ENCODE results near the gene E2F2.

The E2F2 gene

GRCh38 chr1:23544444-23545389, 13.7 kb upstream of the E2F2 start:
- ChIA-PET CTCF (interaction anchor here (0.6 to 18.2 kb wide), 30 partner anchors 9 to 499 kb away, joined by 3 to 506 read pairs (median 4); partner anchors contain the start of genes E2F2 and RPL11), POLR2A (interaction anchor here (0.9 to 2.3 kb wide), 4 partner anchors 14 to 93 kb away, joined by 3 to 11 read pairs (median 6); partner anchors contain the start of gene ID3)
- Histone ChIP-seq H3K9me3 (ENCODE audit: control insufficient read depth, insufficient read depth, low read depth, low read length) (no peaks in the 10 kb centered on the region), H3K27ac (ENCODE audit: extremely low read depth, low read depth, low read length) (no peak overlapping the region), H3K4me3 (ENCODE audit: low read depth, low read length) (no peak overlapping the region), H3K36me3 (ENCODE audit: control insufficient read depth in 2 of 2, insufficient read depth in 1 of 2, low read length in 2 of 2) (no peaks in the 10 kb centered on the region), H3K4me1 (ENCODE audit: control insufficient read depth, insufficient read depth, low read length) (no peaks in the 10 kb centered on the region)
- no peak for TF ChIP-seq ZNF426 (tag by site-specific recombination; IDR thresholded peaks at IDR 0.05)
- TF ChIP-seq ZNF560 (tag by site-specific recombination; IDR thresholded peaks at IDR 0.05; ENCODE audit: borderline replicate concordance): no peak
- no peak for TF ChIP-seq ZEB2 (tag by site-specific recombination; IDR thresholded peaks at IDR 0.05)
- no peak for TF ChIP-seq ZNF280D (tag by site-specific recombination; IDR thresholded peaks at IDR 0.05)
- TF ChIP-seq ZNF48 (tag by site-specific recombination; IDR thresholded peaks at IDR 0.05): no peak
- TF ChIP-seq ZIC2 (tag by site-specific recombination; IDR thresholded peaks at IDR 0.05): peak; percentile 48; the same call in 1 of the 2 replicates
- no peak for TF ChIP-seq ZNF362 (tag by site-specific recombination; IDR thresholded peaks at IDR 0.05)
- no peak for TF ChIP-seq ZNF473 (tag by site-specific recombination; IDR thresholded peaks at IDR 0.05)
- peak; percentile 79 for TF ChIP-seq ZBTB8A (tag by site-specific recombination; IDR thresholded peaks at IDR 0.05)
- TF ChIP-seq ZNF518A (tag by site-specific recombination; conservative IDR thresholded peaks at IDR 0.05; ENCODE audit: low read depth): no peak
- no peak for TF ChIP-seq ZNF707 (tag by site-specific recombination; IDR thresholded peaks at IDR 0.05)
- peak; percentile 88 for TF ChIP-seq ZNF654 (tag by site-specific recombination; IDR thresholded peaks at IDR 0.05; ENCODE audit: low read depth)
- peak; percentile 77 for TF ChIP-seq CTCF (tag by site-specific recombination; IDR thresholded peaks at IDR 0.05)
- peak; percentile 100 for TF ChIP-seq ZNF660 (tag by site-specific recombination; IDR thresholded peaks at IDR 0.05)
- TF ChIP-seq GLIS1 (tag by site-specific recombination; IDR thresholded peaks at IDR 0.05): peak; percentile 78
- peak; percentile 30 for TF ChIP-seq ZNF335 (tag by site-specific recombination; conservative IDR thresholded peaks at IDR 0.05)
- TF ChIP-seq HOXC10 (CRISPR knock-in tag; IDR thresholded peaks at IDR 0.05): no peak
- TF ChIP-seq ZSCAN30 (tag by site-specific recombination; IDR thresholded peaks at IDR 0.05): 0 out of 2 replicates have a peak, but pooled peaks have one; percentile 25
- 0 out of 2 replicates have a peak, but pooled peaks have one; percentile 10 for TF ChIP-seq SP7 (tag by site-specific recombination; IDR thresholded peaks at IDR 0.05)
- peak; percentile 79; the same call in 1 of the 2 replicates for TF ChIP-seq ZNF768 (tag by site-specific recombination; IDR thresholded peaks at IDR 0.05)
